Transverse colon (tissue), 4 donors: Measurements from ENCODE around the gene BMP8A.
A peak's percentile ranks its signal among the peaks of the same experiment; 100 is the strongest.

Experiments
- CTCF ChIP-seq, 5 experiments: fragments of 200-600 bp in 3 of 5; fragments of 450-650 bp in 2 of 5; sonication (generic) in 3 of 5; IDR thresholded peaks; 1 replicate in 2 of 5; 2 replicates in 3 of 5; pipeline ENCODE4 v1.5.1; 2016 to 2017; ENCODE audit warnings: antibody characterized with exemption in 5 of 5, inconsistent platforms in 3 of 5, mild to moderate bottlenecking in 2 of 5, moderate library complexity in 1 of 5
- EP300 ChIP-seq: sonication (generic); formaldehyde crosslinking; IDR thresholded peaks from one replicate; pipeline ENCODE4 v1.6.1; 2017; ENCODE audit warnings: antibody characterized with exemption, low read depth
- POLR2AphosphoS5 ChIP-seq, 3 donors: sonication (generic); formaldehyde crosslinking; IDR thresholded peaks; one replicate each; pipeline ENCODE4 v1.6.1; 2016; ENCODE audit warnings: antibody characterized with exemption in 3 of 3

GRCh38 chr1:39491146-39491921, at the start of gene BMP8A:
- TF ChIP-seq POLR2AphosphoS5 (IDR thresholded peaks at IDR 0.05) (peak in 1 of 3 donors; percentile 61), CTCF (IDR thresholded peaks at IDR 0.05) (no peak), EP300 (no peak)
